IMR-90 (cell line): ENCODE results near the gene ANKRD13D. TPM values are rescaled to one million over a fixed set of nuclear protein-coding genes. Genes with fewer than 3 reads are reported as not detected.

Experiments
- ATAC-seq: fragments of 200-7000 bp; cut with Tn5 transposase; 2 replicates; pipeline ENCODE4 v1.9.1; 2020; ENCODE audit warnings: low read depth, mild to moderate bottlenecking, moderate library complexity
- BruUV-seq: library from RNA; stranded (reverse); fragments of 400-500 nt; replicated peaks from 2 replicates; lab custom pipeline; 2021; lab: Mats Ljungman, UMichigan
- CTCF ChIA-PET: fragments of 300-600 bp; formaldehyde crosslinking; extraction: SDS; loops from one replicate; lab custom pipeline; 2021; ENCODE audit warnings: antibody characterized with exemption; lab: Yijun Ruan, JAX
- POLR2A ChIA-PET: fragments of 300-600 bp; sonication (Branson Sonifier 250); formaldehyde crosslinking; loops from one replicate; lab custom pipeline; 2022; ENCODE audit warnings: antibody characterized with exemption; ENCODE audit not compliant: unreplicated experiment; lab: Charles Lee
- DNase-seq: peaks from one replicate; pipeline ENCODE4 v3.0.0; 2013
- H2AFZ ChIP-seq: replicated peaks from 2 replicates; pipeline ENCODE3; 2013; ENCODE audit warnings: low read length, mild to moderate bottlenecking; ENCODE audit not compliant: poor library complexity
- H2AK5ac ChIP-seq: 2 replicates; pipeline ENCODE4 v1.6.1; 2013; ENCODE audit warnings: low read depth, low read length, inconsistent platforms
- H2AK9ac ChIP-seq: replicated peaks from 2 replicates; pipeline ENCODE3; 2013; ENCODE audit warnings: mild to moderate bottlenecking, low read depth, low read length, moderate library complexity; ENCODE audit not compliant: poor library complexity
- H2BK120ac ChIP-seq: 2 replicates; pipeline ENCODE4 v1.6.1; 2013; ENCODE audit warnings: low read depth, low read length, inconsistent platforms
- H2BK15ac ChIP-seq: 3 replicates; pipeline ENCODE4 v1.6.1; 2013; ENCODE audit warnings: low read depth, low read length, inconsistent platforms
- H2BK20ac ChIP-seq: 2 replicates; pipeline ENCODE4 v1.6.1; 2013; ENCODE audit warnings: low read depth, mild to moderate bottlenecking, inconsistent platforms, low read length, moderate library complexity
- H2BK5ac ChIP-seq: 2 replicates; pipeline ENCODE4 v1.6.1; 2013; ENCODE audit warnings: mild to moderate bottlenecking, low read depth, low read length, inconsistent platforms; ENCODE audit not compliant: poor library complexity, severe bottlenecking
- H3K14ac ChIP-seq: replicated peaks from 2 replicates; pipeline ENCODE4 v1.6.1; 2013; ENCODE audit warnings: low read depth, low read length, inconsistent platforms
- H3K18ac ChIP-seq: 2 replicates; pipeline ENCODE4 v1.6.1; 2013; ENCODE audit warnings: low read depth, low read length, control low read depth
- H3K23ac ChIP-seq: 2 replicates; pipeline ENCODE4 v1.6.1; 2013; ENCODE audit warnings: low read depth, low read length, inconsistent platforms
- H3K27ac ChIP-seq: 2 replicates; pipeline ENCODE4 v1.5.1; 2013; ENCODE audit warnings: mild to moderate bottlenecking, control low read depth, low read length; ENCODE audit not compliant: insufficient read depth
- H3K27me3 ChIP-seq: 2 replicates; pipeline ENCODE4 v1.6.1; 2013; ENCODE audit warnings: low read length; ENCODE audit not compliant: control insufficient read depth, insufficient read depth
- H3K36me3 ChIP-seq: 2 replicates; pipeline ENCODE4 v1.6.1; 2013; ENCODE audit warnings: low read length, mixed read lengths; ENCODE audit not compliant: control insufficient read depth, insufficient read depth
- H3K4ac ChIP-seq: 2 replicates; pipeline ENCODE4 v1.6.1; 2013; ENCODE audit warnings: low read depth, low read length, inconsistent platforms
- H3K4me1 ChIP-seq: 2 replicates; pipeline ENCODE4 v1.6.1; 2013; ENCODE audit warnings: low read length, mixed read lengths; ENCODE audit not compliant: control insufficient read depth, insufficient read depth
- H3K4me2 ChIP-seq: 2 replicates; pipeline ENCODE4 v1.6.1; 2013; ENCODE audit warnings: low read depth, mild to moderate bottlenecking, control low read depth, low read length, moderate library complexity
- H3K4me3 ChIP-seq: 2 replicates; pipeline ENCODE4 v1.5.1; 2013; ENCODE audit warnings: low read depth, mild to moderate bottlenecking, control low read depth, low read length, moderate library complexity; ENCODE audit not compliant: insufficient read depth
- H3K56ac ChIP-seq: 2 replicates; pipeline ENCODE4 v1.6.1; 2013; ENCODE audit warnings: low read length, inconsistent platforms; ENCODE audit not compliant: insufficient read depth; ENCODE audit errors: extremely low read depth
- H3K79me1 ChIP-seq, 2 experiments: 2 replicates each; pipeline ENCODE4 v1.6.1; 2013; ENCODE audit warnings: low read length in 2 of 2, inconsistent platforms in 1 of 2, low read depth in 1 of 2
- H3K9ac ChIP-seq: 2 replicates; pipeline ENCODE4 v1.6.1; 2013; ENCODE audit warnings: low read depth, low read length, control low read depth
- H3K9me1 ChIP-seq: 2 replicates; pipeline ENCODE4 v1.6.1; 2013; ENCODE audit warnings: low read length, inconsistent platforms; ENCODE audit not compliant: insufficient read depth
- H3K9me3 ChIP-seq: 2 replicates; pipeline ENCODE4 v1.6.1; 2013; ENCODE audit warnings: low read length; ENCODE audit not compliant: control insufficient read depth, insufficient read depth
- H4K20me1 ChIP-seq: 2 replicates; pipeline ENCODE4 v1.6.1; 2013; ENCODE audit warnings: low read length, inconsistent platforms; ENCODE audit not compliant: insufficient read depth
- H4K5ac ChIP-seq: 2 replicates; pipeline ENCODE4 v1.6.1; 2013; ENCODE audit warnings: mild to moderate bottlenecking, low read depth, low read length, control low read depth
- H4K8ac ChIP-seq, 2 experiments: 2 replicates each; pipeline ENCODE4 v1.6.1; 2013; ENCODE audit warnings: low read depth in 2 of 2, low read length in 2 of 2, control low read depth in 1 of 2, inconsistent platforms in 1 of 2
- H4K91ac ChIP-seq: 2 replicates; pipeline ENCODE4 v1.6.1; 2013; ENCODE audit warnings: low read depth, low read length, inconsistent platforms; ENCODE audit not compliant: insufficient read depth
- BHLHE40 ChIP-seq: fragments of 150-350 bp; IDR thresholded peaks from 2 replicates; pipeline ENCODE4 v1.6.1; 2016; ENCODE audit warnings: mild to moderate bottlenecking, low read depth, low read length
- MAZ ChIP-seq: IDR thresholded peaks from 2 replicates; pipeline ENCODE4 v1.6.1; 2012; ENCODE audit warnings: low read depth, mild to moderate bottlenecking, low read length, improper control_type of control experiment, moderate library complexity, borderline replicate concordance
- NFE2L2 ChIP-seq: fragments of 150-350 bp; IDR thresholded peaks from 2 replicates; pipeline ENCODE4 v1.6.1; 2016; ENCODE audit warnings: low read depth, mild to moderate bottlenecking, low read length
- SMC3 ChIP-seq: fragments of 150-350 bp; IDR thresholded peaks from 2 replicates; pipeline ENCODE4 v1.6.1; 2016; ENCODE audit warnings: low read depth, mild to moderate bottlenecking, antibody characterized with exemption, low read length, moderate library complexity
- WGBS, 2 experiments: methylation state at CpG; one replicate each; pipeline versions ENCODE4 v1.1.5 to v1.1.7; 2013; ENCODE audit warnings: missing lambda C conversion rate in 2 of 2; ENCODE audit not compliant: insufficient read length in 1 of 2; ENCODE audit errors: extremely low coverage in 2 of 2; 5-methylcytosine and 5-hydroxymethylcytosine counted together
- dilution Hi-C: fragments of 300-500 bp; cut with HindIII; formaldehyde crosslinking; loops from one replicate; pipeline ENCODE4 v1.14.3; 2018; ENCODE audit warnings: low sequenced_read_pairs; ENCODE audit not compliant: unreplicated experiment
- in situ Hi-C: fragments of 300-500 bp; cut with MboI; formaldehyde crosslinking; loops from 3 replicates; pipeline ENCODE4 v1.14.3; 2019; ENCODE audit warnings: low sequenced_read_pairs, inconsistent platforms, mixed read lengths
- intact Hi-C: fragments of 100-400 bp; cut with micrococcal nuclease; formaldehyde crosslinking; loops from 2 replicates; pipeline ENCODE4 v1.10.0; 2022
- polyA plus RNA-seq, 3 experiments: library from polyadenylated mRNA; depleted of rRNA; stranded (reverse); fragments of >200 nt; gene quantifications; 2 replicates each; pipeline ENCODE4 v1.2.3, GENCODE V29; 2012; ENCODE audit warnings: low replicate concordance in 1 of 3
- total RNA-seq: library from RNA; depleted of rRNA; stranded (reverse); fragments of >200 nt; gene quantifications from 2 replicates; pipeline ENCODE4 v1.2.3, GENCODE V29; 2012

Gene ANKRD13D
- total and polyA plus RNA-seq, 2 of the 4 experiments (the other 2 are of a cell fraction), result 7.3 to 38.4 TPM

- Histone ChIP-seq H4K5ac (no peak overlapping the region; the same call in 1 of the 2 replicates), H3K79me1 (peaks cover 21 to 92% of the 10 kb centered on the region in 2 experiments; a peak in 3 of 4 replicates), H2AK9ac (peak overlapping the region; percentile 73), H2BK5ac (no peak overlapping the region), H3K36me3 (peaks cover 10% of the 10 kb centered on the region; the same call in 1 of the 2 replicates), H3K14ac (peak overlapping the region; percentile 76), H3K9me1 (peaks cover 40% of the 10 kb centered on the region), H4K8ac (peak overlapping the region; percentile 26 to 54; a peak in 2 of 4 replicates), H3K9ac (peak overlapping the region; percentile 54), H3K56ac (no peak overlapping the region), H3K4me2 (peak overlapping the region; percentile 57; the same call in 1 of the 2 replicates), H2AFZ (peak overlapping the region; percentile 65), H3K23ac (peak overlapping the region; percentile 51; the same call in 1 of the 2 replicates), H2BK15ac (no peak overlapping the region), H3K4ac (peak overlapping the region; percentile 30; the same call in 1 of the 2 replicates), H4K91ac (peak overlapping the region; percentile 39; the same call in 1 of the 2 replicates), H2AK5ac (0 out of 2 replicates have a peak overlapping the region, but pooled peaks have one; percentile 1), H3K27ac (peak overlapping the region; percentile 48), H3K4me1 (peaks cover 35% of the 10 kb centered on the region), H2BK120ac (peak overlapping the region; percentile 19), H3K18ac (no peak overlapping the region), H3K27me3 (no peaks in the 10 kb centered on the region), H3K9me3 (no peaks in the 10 kb centered on the region), H3K4me3 (no peak overlapping the region), H2BK20ac (no peak overlapping the region), H4K20me1 (peaks cover 44% of the 10 kb centered on the region)
- 51% methylated on average over 6 of the region's 28 CpGs; no CpG with 5 or more reads in 1 of the 2 experiments for WGBS, 2 experiments
- in situ Hi-C loops (no loop called here), dilution Hi-C loops (no loop called here), intact Hi-C loops (no loop called here)
- ChIA-PET CTCF (no interaction called here), POLR2A (interaction anchor here (0.5 to 0.6 kb wide), 2 partner anchors 131 to 1377 kb away, joined by 4 to 5 read pairs; partner anchors contain the start of gene PPP1CA)
- no peak for ATAC-seq
- DNase-seq, result no peak
- TF ChIP-seq SMC3, result no peak
- no peak for TF ChIP-seq BHLHE40
- no peak for TF ChIP-seq MAZ
- no peak for TF ChIP-seq NFE2L2
- no TSS peak for BruUV-seq
Observed at GRCh38 chr11:67270256-67271204, 18.6 kb upstream of the ANKRD13D start.
